HepG2 (cell line): ENCODE results near the gene MEX3C.

ENCODE experiments used
- BRCA1 ChIP-seq: sonication (generic); formaldehyde crosslinking; IDR thresholded peaks from 2 replicates; pipeline ENCODE4 v1.4.0; 2020; ENCODE audit warnings: missing genetic modification reagents
- FOXO1 ChIP-seq: sonication (generic); formaldehyde crosslinking; IDR thresholded peaks from 2 replicates; pipeline ENCODE4 v1.4.0; 2020; ENCODE audit warnings: missing genetic modification reagents
- POLR2A ChIP-seq, 2 experiments: IDR thresholded peaks; 2 replicates each; pipeline ENCODE4 v1.6.1; 2011; ENCODE audit warnings: low read depth in 2 of 2, low read length in 2 of 2, mild to moderate bottlenecking in 1 of 2, moderate library complexity in 1 of 2; ENCODE audit not compliant: insufficient read depth in 1 of 2
- POLR2AphosphoS5 ChIP-seq: IDR thresholded peaks from 2 replicates; pipeline ENCODE4 v1.6.1; 2012; ENCODE audit warnings: low read depth, low read length
- SRF ChIP-seq: IDR thresholded peaks from 2 replicates; pipeline ENCODE4 v1.6.1; 2011; ENCODE audit warnings: mild to moderate bottlenecking, low read depth, low read length, moderate library complexity
- ZNF629 ChIP-seq: sonication (generic); formaldehyde crosslinking; conservative IDR thresholded peaks from 2 replicates; pipeline ENCODE4 v1.5.0; 2020; ENCODE audit warnings: missing genetic modification reagents
- TF ChIP-seq, protein P1 (sequence below): sonication (generic); formaldehyde crosslinking; conservative IDR thresholded peaks from 2 replicates; pipeline ENCODE4 v1.4.0; 2020; ENCODE audit warnings: missing genetic modification reagents
- TF ChIP-seq, protein P2 (sequence below): IDR thresholded peaks from 2 replicates; pipeline ENCODE4 v1.6.1; 2012; ENCODE audit warnings: inconsistent platforms
- TF ChIP-seq, protein P3 (sequence below): sonication (generic); formaldehyde crosslinking; IDR thresholded peaks from 2 replicates; pipeline ENCODE4 v1.4.0; 2020; ENCODE audit warnings: missing genetic modification reagents
- TF ChIP-seq, protein P4 (sequence below): sonication (generic); formaldehyde crosslinking; IDR thresholded peaks from 2 replicates; pipeline ENCODE4 v1.5.0; 2020; ENCODE audit warnings: mild to moderate bottlenecking, missing genetic modification reagents, moderate library complexity
- TF ChIP-seq, protein P5 (sequence below): sonication (generic); formaldehyde crosslinking; IDR thresholded peaks from 2 replicates; pipeline ENCODE4 v1.8.0; 2022; ENCODE audit warnings: mild to moderate bottlenecking, missing genetic modification reagents

DNA sequence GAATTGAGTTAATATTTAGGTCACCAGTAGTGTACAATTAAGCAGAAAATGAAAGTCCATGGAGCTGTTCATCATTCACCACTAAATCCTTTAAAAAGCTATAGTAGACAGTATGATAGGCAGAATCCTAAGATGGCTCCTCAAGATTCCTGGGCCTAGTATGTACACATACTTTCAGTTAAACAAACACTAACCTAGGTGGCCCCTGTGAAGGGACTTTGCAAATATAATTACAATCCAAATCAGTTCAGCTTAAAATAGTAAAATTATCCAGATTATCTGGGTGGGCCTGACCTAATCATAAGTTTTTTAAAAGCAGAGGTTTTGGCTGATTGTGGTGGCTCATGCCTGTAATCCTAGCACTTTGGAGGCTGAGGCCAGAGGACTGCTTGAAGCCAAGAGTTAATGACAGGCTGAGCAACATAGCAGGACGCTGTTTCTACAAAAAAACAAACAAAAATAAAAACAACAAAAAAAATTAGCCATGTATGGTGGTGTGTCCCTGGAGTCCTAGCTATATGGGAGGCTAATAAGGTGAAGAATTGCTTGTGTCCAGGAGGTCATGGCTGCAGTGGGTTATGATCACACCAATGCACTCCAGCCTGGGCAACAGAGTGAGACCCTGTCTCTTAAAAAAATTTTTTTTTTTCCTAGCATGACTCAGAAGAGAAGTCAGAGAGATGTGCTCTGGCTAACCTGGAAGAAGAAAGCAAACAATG, 13.9 kb downstream of the MEX3C start:
- TF ChIP-seq FOXO1 (CRISPR knock-in tag) (no peak), BRCA1 (CRISPR knock-in tag) (no peak), ZNF629 (no peak), POLR2A (IDR thresholded peaks at IDR 0.05; ENCODE audit: insufficient read depth in 1 of 2, low read depth in 2 of 2, low read length in 2 of 2) (no peak), POLR2AphosphoS5 (no peak), SRF (no peak)
- TF ChIP-seq, protein P1, sequence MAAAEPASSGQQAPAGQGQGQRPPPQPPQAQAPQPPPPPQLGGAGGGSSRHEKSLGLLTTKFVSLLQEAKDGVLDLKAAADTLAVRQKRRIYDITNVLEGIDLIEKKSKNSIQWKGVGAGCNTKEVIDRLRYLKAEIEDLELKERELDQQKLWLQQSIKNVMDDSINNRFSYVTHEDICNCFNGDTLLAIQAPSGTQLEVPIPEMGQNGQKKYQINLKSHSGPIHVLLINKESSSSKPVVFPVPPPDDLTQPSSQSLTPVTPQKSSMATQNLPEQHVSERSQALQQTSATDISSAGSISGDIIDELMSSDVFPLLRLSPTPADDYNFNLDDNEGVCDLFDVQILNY (CRISPR knock-in tag), result no peak
- TF ChIP-seq, protein P2, sequence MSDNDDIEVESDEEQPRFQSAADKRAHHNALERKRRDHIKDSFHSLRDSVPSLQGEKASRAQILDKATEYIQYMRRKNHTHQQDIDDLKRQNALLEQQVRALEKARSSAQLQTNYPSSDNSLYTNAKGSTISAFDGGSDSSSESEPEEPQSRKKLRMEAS, result no peak
- TF ChIP-seq, protein P3, sequence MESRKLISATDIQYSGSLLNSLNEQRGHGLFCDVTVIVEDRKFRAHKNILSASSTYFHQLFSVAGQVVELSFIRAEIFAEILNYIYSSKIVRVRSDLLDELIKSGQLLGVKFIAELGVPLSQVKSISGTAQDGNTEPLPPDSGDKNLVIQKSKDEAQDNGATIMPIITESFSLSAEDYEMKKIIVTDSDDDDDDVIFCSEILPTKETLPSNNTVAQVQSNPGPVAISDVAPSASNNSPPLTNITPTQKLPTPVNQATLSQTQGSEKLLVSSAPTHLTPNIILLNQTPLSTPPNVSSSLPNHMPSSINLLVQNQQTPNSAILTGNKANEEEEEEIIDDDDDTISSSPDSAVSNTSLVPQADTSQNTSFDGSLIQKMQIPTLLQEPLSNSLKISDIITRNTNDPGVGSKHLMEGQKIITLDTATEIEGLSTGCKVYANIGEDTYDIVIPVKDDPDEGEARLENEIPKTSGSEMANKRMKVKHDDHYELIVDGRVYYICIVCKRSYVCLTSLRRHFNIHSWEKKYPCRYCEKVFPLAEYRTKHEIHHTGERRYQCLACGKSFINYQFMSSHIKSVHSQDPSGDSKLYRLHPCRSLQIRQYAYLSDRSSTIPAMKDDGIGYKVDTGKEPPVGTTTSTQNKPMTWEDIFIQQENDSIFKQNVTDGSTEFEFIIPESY (CRISPR knock-in tag), result no peak
- TF ChIP-seq, protein P4, sequence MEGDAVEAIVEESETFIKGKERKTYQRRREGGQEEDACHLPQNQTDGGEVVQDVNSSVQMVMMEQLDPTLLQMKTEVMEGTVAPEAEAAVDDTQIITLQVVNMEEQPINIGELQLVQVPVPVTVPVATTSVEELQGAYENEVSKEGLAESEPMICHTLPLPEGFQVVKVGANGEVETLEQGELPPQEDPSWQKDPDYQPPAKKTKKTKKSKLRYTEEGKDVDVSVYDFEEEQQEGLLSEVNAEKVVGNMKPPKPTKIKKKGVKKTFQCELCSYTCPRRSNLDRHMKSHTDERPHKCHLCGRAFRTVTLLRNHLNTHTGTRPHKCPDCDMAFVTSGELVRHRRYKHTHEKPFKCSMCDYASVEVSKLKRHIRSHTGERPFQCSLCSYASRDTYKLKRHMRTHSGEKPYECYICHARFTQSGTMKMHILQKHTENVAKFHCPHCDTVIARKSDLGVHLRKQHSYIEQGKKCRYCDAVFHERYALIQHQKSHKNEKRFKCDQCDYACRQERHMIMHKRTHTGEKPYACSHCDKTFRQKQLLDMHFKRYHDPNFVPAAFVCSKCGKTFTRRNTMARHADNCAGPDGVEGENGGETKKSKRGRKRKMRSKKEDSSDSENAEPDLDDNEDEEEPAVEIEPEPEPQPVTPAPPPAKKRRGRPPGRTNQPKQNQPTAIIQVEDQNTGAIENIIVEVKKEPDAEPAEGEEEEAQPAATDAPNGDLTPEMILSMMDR (CRISPR knock-in tag), result no peak
- TF ChIP-seq, protein P5, sequence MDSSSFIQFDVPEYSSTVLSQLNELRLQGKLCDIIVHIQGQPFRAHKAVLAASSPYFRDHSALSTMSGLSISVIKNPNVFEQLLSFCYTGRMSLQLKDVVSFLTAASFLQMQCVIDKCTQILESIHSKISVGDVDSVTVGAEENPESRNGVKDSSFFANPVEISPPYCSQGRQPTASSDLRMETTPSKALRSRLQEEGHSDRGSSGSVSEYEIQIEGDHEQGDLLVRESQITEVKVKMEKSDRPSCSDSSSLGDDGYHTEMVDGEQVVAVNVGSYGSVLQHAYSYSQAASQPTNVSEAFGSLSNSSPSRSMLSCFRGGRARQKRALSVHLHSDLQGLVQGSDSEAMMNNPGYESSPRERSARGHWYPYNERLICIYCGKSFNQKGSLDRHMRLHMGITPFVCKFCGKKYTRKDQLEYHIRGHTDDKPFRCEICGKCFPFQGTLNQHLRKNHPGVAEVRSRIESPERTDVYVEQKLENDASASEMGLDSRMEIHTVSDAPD, result no peak
